A549 (cell line): ENCODE data around the gene GCK. TPM values are rescaled to one million over a fixed set of nuclear protein-coding genes. Genes with fewer than 3 reads are reported as not detected.

Source experiments
- ATAC-seq, 2 experiments: fragments of 200-7000 bp in 1 of 2; fragments of >200 bp in 1 of 2; cut with Nextera tagmentation in 1 of 2; cut with Tn5 transposase in 1 of 2; 3 replicates each; pipeline versions ENCODE4 v1.8.0 to v1.9.1; 2018 to 2020; ENCODE audit warnings: mild to moderate bottlenecking in 1 of 2, moderate library complexity in 1 of 2
- CTCF ChIA-PET: fragments of 300-600 bp; sonication (Branson Sonifier 250); formaldehyde crosslinking; extraction: SDS; loops from one replicate; lab custom pipeline; 2021; ENCODE audit warnings: antibody characterized with exemption, inconsistent platforms; lab: Yijun Ruan, JAX
- POLR2A ChIA-PET: fragments of 350-600 bp; formaldehyde crosslinking; extraction: SDS; loops from one replicate; lab custom pipeline; 2021; ENCODE audit warnings: antibody characterized with exemption, inconsistent platforms; lab: Yijun Ruan, JAX
- DNase-seq, 2 experiments: peaks; one replicate each; pipeline versions ENCODE4 v3.0.0 to v3.0.0-alpha.2; 2011 to 2016; ENCODE audit warnings: low read depth in 1 of 2, low spot score in 1 of 2
- FAIRE-seq: peaks from 2 replicates; lab custom pipeline; 2011; peaks lifted over from hg19 to GRCh38; lab: Jason Lieb, UNC
- H3K27ac ChIP-seq, 2 experiments: fragments of >200 bp; sonication (Bioruptor Twin); formaldehyde crosslinking; 3 replicates each; pipeline ENCODE4 v1.5.1; 2016 to 2017
- H3K4me1 ChIP-seq: fragments of >200 bp; sonication (Bioruptor Twin); formaldehyde crosslinking; 3 replicates; pipeline ENCODE4 v1.6.1; 2016
- H3K4me2 ChIP-seq: fragments of >200 bp; sonication (Bioruptor Twin); formaldehyde crosslinking; 3 replicates; pipeline ENCODE4 v1.6.1; 2016
- H3K4me3 ChIP-seq: fragments of >200 bp; sonication (Bioruptor Twin); formaldehyde crosslinking; 3 replicates; pipeline ENCODE4 v1.5.1; 2016
- H3K9me3 ChIP-seq: fragments of >200 bp; sonication (Bioruptor Twin); formaldehyde crosslinking; 3 replicates; pipeline ENCODE4 v1.6.1; 2016
- BCL3 ChIP-seq: fragments of >200 bp; sonication (Bioruptor Twin); formaldehyde crosslinking; IDR thresholded peaks from 3 replicates; pipeline ENCODE4 v1.6.1; 2016
- CEBPB ChIP-seq, 2 experiments: fragments of >200 bp in 1 of 2; sonication (Bioruptor Twin) in 1 of 2; formaldehyde crosslinking in 1 of 2; IDR thresholded peaks; 2 replicates each; pipeline ENCODE4 v1.6.1; 2012 to 2016
- CHD4 ChIP-seq: fragments of 200-600 bp; sonication (generic); IDR thresholded peaks from 2 replicates; pipeline ENCODE4 v1.6.1; 2016; ENCODE audit warnings: antibody characterized with exemption, mild to moderate bottlenecking, borderline replicate concordance
- ELK1 ChIP-seq: fragments of 150-350 bp; IDR thresholded peaks from 2 replicates; pipeline ENCODE4 v1.6.1; 2014; ENCODE audit warnings: low read depth, mild to moderate bottlenecking, low read length
- FOSL2 ChIP-seq, 2 experiments: fragments of 450-650 bp in 1 of 2; fragments of >200 bp in 1 of 2; sonication (Bioruptor Twin) in 1 of 2; formaldehyde crosslinking; IDR thresholded peaks; 2 replicates each; pipeline versions ENCODE4 v1.5.0 to v1.6.1; 2016 to 2020; ENCODE audit warnings: mild to moderate bottlenecking in 1 of 2, moderate library complexity in 1 of 2
- HDAC2 ChIP-seq: fragments of 200-600 bp; sonication (generic); IDR thresholded peaks from 2 replicates; pipeline ENCODE4 v1.6.1; 2016
- HES2 ChIP-seq: fragments of >200 bp; sonication (Bioruptor Twin); formaldehyde crosslinking; IDR thresholded peaks from 2 replicates; pipeline ENCODE4 v1.6.1; 2016
- HEYL ChIP-seq: fragments of 250-450 bp; sonication (Bioruptor Pico); IDR thresholded peaks from 2 replicates; pipeline ENCODE4 v1.8.0; 2021; ENCODE audit warnings: mild to moderate bottlenecking, moderate library complexity
- HOXA7 ChIP-seq: fragments of 250-450 bp; sonication (Bioruptor Pico); IDR thresholded peaks from 2 replicates; pipeline ENCODE4 v1.5.0; 2020; ENCODE audit warnings: mild to moderate bottlenecking, moderate library complexity
- HOXB5 ChIP-seq: fragments of 250-450 bp; sonication (Bioruptor Pico); IDR thresholded peaks from 2 replicates; pipeline ENCODE4 v1.5.0; 2020; ENCODE audit warnings: mild to moderate bottlenecking, moderate library complexity
- JUN ChIP-seq, 2 experiments: fragments of >200 bp; sonication (Bioruptor Twin); formaldehyde crosslinking; IDR thresholded peaks; 2 replicates in 1 of 2; 3 replicates in 1 of 2; pipeline ENCODE4 v1.6.1; 2016 to 2017
- KDM5A ChIP-seq: fragments of 200-600 bp; sonication (generic); IDR thresholded peaks from 2 replicates; pipeline ENCODE4 v1.6.1; 2016; ENCODE audit warnings: antibody characterized with exemption, mild to moderate bottlenecking
- MAZ ChIP-seq: fragments of 150-350 bp; IDR thresholded peaks from 2 replicates; pipeline ENCODE4 v1.6.1; 2014; ENCODE audit warnings: antibody characterized with exemption, low read depth, low read length, borderline replicate concordance
- NFE2L2 ChIP-seq: fragments of 150-350 bp; conservative IDR thresholded peaks from 2 replicates; pipeline ENCODE4 v1.6.1; 2014; ENCODE audit warnings: low read length
- PBX3 ChIP-seq: IDR thresholded peaks from 2 replicates; pipeline ENCODE4 v1.6.1; 2012
- PHF8 ChIP-seq: fragments of 200-600 bp; sonication (generic); IDR thresholded peaks from 2 replicates; pipeline ENCODE4 v1.6.1; 2016; ENCODE audit warnings: low read depth, mild to moderate bottlenecking, antibody characterized with exemption, moderate library complexity, borderline replicate concordance
- RCOR1 ChIP-seq: fragments of 150-350 bp; IDR thresholded peaks from 2 replicates; pipeline ENCODE4 v1.6.1; 2014; ENCODE audit warnings: antibody characterized with exemption, low read length, low read depth
- REST ChIP-seq: fragments of 200-600 bp; sonication (generic); IDR thresholded peaks from 2 replicates; pipeline ENCODE4 v1.6.1; 2016; ENCODE audit warnings: antibody characterized with exemption, mild to moderate bottlenecking, moderate library complexity
- TP53 ChIP-seq: fragments of 250-450 bp; sonication (Bioruptor Pico); IDR thresholded peaks from 2 replicates; pipeline ENCODE4 v1.5.0; 2021; ENCODE audit warnings: mild to moderate bottlenecking, moderate library complexity
- ZFP36 ChIP-seq: fragments of 450-650 bp; IDR thresholded peaks from 2 replicates; pipeline ENCODE4 v1.6.1; 2014; ENCODE audit warnings: borderline replicate concordance; ENCODE audit not compliant: partially characterized antibody
- WGBS: methylation state at CpG from one replicate; pipeline ENCODE4 v1.1.6; 2017; ENCODE audit errors: missing lambda C conversion rate; 5-methylcytosine and 5-hydroxymethylcytosine counted together
- polyA plus RNA-seq, 4 experiments: library from polyadenylated mRNA; depleted of rRNA in 3 of 4; stranded (reverse); fragments of >200 nt; fragmentation: RNase III in 1 of 4; extraction: RNeasy Plus Mini Kit Qiagen cat#74134 plus additional on column Dnase treatment in 1 of 4; gene quantifications; 2 replicates in 3 of 4; 3 replicates in 1 of 4; pipeline ENCODE4 v1.2.3, GENCODE V29; 2011 to 2017

GCK gene
- polyA plus RNA-seq, 2 of the 4 experiments (the other 2 are of a cell fraction): 0.12 TPM; not detected in 1

- WGBS: 85% methylated on average over 8 of the region's 8 CpGs
- H3K4me2 ChIP-seq: no peak overlapping the region
- no peak overlapping the region for H3K27ac ChIP-seq
- no peaks in the 10 kb centered on the region for H3K9me3 ChIP-seq
- POLR2A ChIA-PET: no interaction called here
- FAIRE-seq: no peak
- no peak for DNase-seq
- CTCF ChIA-PET: interaction anchor here (0.9 to 2.4 kb wide), 3 partner anchors 25 to 920 kb away, joined by 3 to 10 read pairs (median 3); no protein-coding TSS in a partner anchor
- H3K4me3 ChIP-seq: no peak overlapping the region
- no peak for TF ChIP-seq KDM5A
- TF ChIP-seq ELK1: no peak
- no peak for TF ChIP-seq PHF8
- no peak for TF ChIP-seq BCL3
- no peak for TF ChIP-seq MAZ
- TF ChIP-seq NFE2L2: no peak
- TF ChIP-seq CHD4: no peak
- TF ChIP-seq HDAC2: no peak
- TF ChIP-seq PBX3: no peak
- no peak for TF ChIP-seq CEBPB (IDR thresholded peaks at IDR 0.05)
- ATAC-seq: peak in 1 of 2 experiments; percentile 7; a peak in 2 of 6 replicates
- H3K4me1 ChIP-seq: no peaks in the 10 kb centered on the region
Observed at GRCh38 chr7:44216019-44216418, 26.8 kb upstream of the GCK start.

GRCh38 chr7:44215531-44215930 lies 26.3 kb upstream of the GCK start:
- no peak for ATAC-seq
- H3K4me2 ChIP-seq: no peak overlapping the region
- no peaks in the 10 kb centered on the region for H3K9me3 ChIP-seq
- ChIA-PET POLR2A (no interaction called here), CTCF (interaction anchor here (0.9 to 2.4 kb wide), 3 partner anchors 25 to 921 kb away, joined by 3 to 10 read pairs (median 3); no protein-coding TSS in a partner anchor)
- FAIRE-seq: no peak
- no peak for DNase-seq
- H3K27ac ChIP-seq: no peak overlapping the region
- no peak for TF ChIP-seq ZFP36
- H3K4me1 ChIP-seq: no peaks in the 10 kb centered on the region
- H3K4me3 ChIP-seq: no peak overlapping the region
- WGBS: 93% methylated on average over 3 of the region's 7 CpGs

GRCh38 chr7:44213877-44214388 lies 24.7 kb upstream of the GCK start:
- peak; percentile 2 to 3; a peak in 2 of 6 replicates for ATAC-seq
- 85% methylated on average over 9 of the region's 9 CpGs for WGBS
- no peak overlapping the region for H3K4me3 ChIP-seq
- no peak overlapping the region for H3K27ac ChIP-seq
- no peaks in the 10 kb centered on the region for H3K9me3 ChIP-seq
- POLR2A ChIA-PET: no interaction called here
- no peak overlapping the region for H3K4me2 ChIP-seq
- H3K4me1 ChIP-seq: no peaks in the 10 kb centered on the region
- FAIRE-seq: no peak
- TF ChIP-seq TP53 (CRISPR knock-in tag) (no peak), HES2 (no peak)
- TF ChIP-seq, all 56 proteins: peak for 0
- DNase-seq: no peak
- CTCF ChIA-PET: interaction anchor here (1.0 to 1.6 kb wide), 9 partner anchors 8 to 922 kb away, joined by 3 to 7 read pairs (median 4); no protein-coding TSS in a partner anchor

GRCh38 chr7:44213206-44213876 lies 24.1 kb upstream of the GCK start:
- CTCF ChIA-PET: interaction anchor here (0.6 to 1.2 kb wide), 2 partner anchors 68 to 923 kb away, joined by 3 read pairs; no protein-coding TSS in a partner anchor
- H3K4me1 ChIP-seq: no peaks in the 10 kb centered on the region
- DNase-seq: no peak
- no peak for ATAC-seq
- H3K4me2 ChIP-seq: no peak overlapping the region
- no peak overlapping the region for H3K4me3 ChIP-seq
- H3K27ac ChIP-seq: no peak overlapping the region
- no peaks in the 10 kb centered on the region for H3K9me3 ChIP-seq
- WGBS: 90% methylated on average over 3 of the region's 3 CpGs
- POLR2A ChIA-PET: interaction anchor here (0.6 kb wide), 1 partner anchor 248 kb away, joined by 4 read pairs; no protein-coding TSS in a partner anchor
- no peak for FAIRE-seq
- no peak for TF ChIP-seq HOXB5 (CRISPR knock-in tag)
- no peak for TF ChIP-seq HES2
- TF ChIP-seq RCOR1: no peak
- TF ChIP-seq JUN (IDR thresholded peaks at IDR 0.05): no peak
- no peak for TF ChIP-seq HDAC2
- TF ChIP-seq REST: no peak
- TF ChIP-seq HOXA7 (CRISPR knock-in tag): no peak
- no peak for TF ChIP-seq HEYL (CRISPR knock-in tag)
- TF ChIP-seq FOSL2 (IDR thresholded peaks at IDR 0.05): no peak
- TF ChIP-seq FOSL2 (CRISPR knock-in tag; IDR thresholded peaks at IDR 0.05): no peak
